ENCODE results near the gene PALD1.

PALD1 gene

DNA sequence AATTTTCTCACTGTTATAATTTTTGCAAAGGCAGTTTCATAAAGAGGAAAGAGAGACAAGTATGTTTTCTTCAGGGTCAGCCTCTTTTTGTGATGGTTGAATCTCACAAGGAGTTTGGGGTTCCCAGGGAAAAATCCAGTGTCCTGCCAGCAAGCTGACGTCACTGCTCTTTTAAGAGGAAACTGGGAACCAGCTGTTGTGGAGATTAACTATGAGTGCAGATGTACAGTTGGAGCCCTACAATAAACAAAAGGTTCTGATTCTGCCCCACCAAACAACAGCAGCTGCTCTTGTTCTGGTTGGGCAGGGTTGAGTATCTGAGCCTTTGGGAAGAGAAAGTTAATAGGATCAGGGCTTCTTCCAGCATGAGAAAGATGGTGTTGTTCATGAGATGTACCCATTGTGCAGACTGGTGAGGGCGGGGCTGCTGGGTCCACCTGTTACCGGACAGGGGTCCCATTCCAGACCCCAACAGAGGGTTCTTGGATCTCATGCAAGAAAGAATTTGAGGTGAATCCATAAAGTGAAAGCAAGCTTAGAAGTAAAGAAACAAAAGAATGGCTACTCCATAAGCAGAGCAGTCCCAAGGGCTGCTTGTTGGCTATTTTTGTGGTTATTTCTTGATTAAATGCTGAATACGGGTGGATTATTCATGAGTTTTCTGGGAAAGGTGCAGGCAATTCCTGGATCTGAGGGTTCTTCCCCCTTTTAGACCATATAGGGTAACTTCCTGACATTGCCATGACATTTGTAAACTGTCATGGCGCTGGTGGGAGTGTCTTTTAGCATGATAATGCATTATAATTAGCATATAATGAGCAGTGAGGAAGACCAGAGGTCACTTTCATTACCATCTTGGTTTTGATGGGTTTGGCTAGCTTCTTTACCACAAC is 111.4 kb downstream of the PALD1 start:
- DNase-seq (ENCODE audit: low read depth): no peak

DNA sequence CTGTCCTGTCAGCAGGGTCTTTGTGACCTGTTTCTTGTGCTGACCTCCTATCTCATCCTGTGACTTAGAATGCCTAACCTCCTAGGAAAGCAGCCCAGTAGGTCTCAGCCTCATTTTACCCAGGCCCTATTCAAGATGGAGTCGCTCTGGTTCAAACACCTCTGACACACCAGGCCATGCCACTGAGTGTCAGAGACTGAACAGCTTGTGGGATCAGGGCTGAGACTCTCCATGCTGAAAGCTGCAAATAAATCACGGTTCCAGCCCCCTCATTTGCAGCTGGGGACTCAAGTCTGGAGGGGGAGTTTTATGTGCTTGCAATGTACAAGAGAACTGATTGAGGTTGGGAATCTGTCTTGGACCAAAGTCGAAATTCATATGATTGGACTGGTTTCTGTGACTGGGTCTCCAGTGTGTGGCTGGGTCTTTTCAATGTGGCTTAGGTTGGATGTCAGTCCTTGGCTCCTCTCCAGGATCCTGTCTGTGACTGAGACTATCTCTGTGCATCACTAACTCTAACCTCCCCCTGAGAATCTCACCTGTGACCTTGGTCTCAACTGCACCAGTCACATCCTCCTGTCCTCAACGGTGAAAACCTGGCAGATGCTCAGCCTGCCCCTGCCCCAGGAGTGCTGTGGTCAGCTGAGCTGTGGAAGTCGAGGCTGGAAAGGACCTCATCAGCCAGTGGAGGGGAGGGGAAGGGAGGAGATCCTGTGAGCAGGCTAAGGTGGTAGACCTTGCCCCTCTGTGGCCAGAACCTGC is 112.3 kb downstream of the PALD1 start:
- DNase-seq (ENCODE audit: low read depth): no peak

DNA sequence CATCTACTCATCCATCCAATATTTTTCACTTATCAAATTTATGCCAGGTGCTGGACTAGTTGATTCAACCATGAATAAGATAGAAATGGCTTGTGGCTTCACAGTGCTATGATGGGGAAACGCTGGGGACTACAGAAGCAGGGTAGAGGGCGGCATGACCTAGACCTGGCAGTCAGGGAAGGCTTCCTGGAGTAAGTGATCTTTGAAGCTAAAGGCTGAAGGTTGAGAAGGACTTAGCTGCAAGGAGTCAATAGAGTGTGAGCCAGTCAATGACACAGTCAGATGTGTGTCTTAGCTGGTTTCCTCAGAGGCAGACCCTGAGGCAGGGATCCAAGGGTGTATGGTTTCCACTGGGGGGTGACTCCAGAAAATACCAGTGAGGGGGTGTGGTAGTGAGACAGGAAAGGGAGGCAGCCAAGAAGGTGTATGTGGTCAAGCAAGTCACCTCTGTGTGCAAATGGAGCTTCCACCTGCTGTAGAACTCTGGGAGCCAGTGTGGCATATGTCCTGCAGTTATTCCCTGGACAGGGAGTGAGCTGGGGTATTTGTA is 113.7 kb downstream of the PALD1 start:
- no peak for DNase-seq (ENCODE audit: low read depth)

DNA sequence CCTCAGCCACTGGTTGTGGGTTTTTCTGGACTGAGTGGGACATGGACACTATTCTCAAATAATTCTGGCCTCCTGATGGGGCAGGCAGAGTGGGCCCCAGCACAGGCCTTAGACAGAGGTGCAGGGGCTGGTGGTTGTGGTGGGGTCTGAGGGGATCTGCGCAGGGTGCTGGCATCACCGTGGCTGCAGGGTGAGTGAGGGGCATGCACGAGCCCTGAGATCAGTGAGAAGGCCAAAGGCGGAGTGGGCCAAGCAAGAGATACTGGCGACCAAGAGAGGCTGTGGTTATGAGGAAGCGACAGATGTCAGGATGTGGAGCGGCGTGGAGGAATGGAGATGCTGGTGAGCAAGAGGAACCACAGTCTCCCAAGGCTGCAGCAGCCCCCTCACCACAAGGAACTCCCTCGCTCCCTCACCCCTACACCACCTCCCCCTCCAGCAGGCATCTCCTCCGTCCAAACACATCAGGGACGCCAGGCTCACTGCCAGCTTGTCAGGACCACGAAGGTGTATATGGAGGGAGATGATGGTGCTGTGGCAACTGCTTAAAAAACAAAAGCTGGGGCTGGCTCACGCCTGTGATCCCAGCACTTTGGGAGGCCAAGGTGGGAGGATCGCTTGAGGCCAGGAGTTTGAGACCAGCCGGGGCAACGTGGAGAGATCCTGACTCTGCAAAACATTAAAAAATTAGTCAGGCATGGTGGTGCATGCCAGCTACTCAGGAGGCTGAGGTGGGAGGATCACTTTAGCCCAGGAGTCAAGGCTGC is 114.4 kb downstream of the PALD1 start:
- DNase-seq (ENCODE audit: low read depth): no peak

DNA sequence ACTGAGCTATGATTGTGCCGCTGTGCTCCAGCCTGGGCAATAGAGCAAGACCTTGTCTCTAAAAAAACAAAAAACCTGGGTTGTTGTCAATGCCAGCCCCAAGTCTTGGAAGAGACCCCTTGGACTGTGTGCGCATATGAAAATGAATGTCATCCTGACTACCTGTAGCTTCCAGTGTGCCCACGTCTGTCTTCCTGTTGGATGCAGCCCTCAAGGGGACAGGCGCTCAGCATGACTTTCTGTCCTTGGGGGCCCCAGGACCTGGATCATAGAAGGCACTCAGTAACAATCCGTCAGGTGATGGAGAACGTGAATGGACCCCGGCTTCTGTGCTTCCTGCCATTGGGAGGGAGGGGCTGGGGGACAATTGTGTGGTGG is 114.9 kb downstream of the PALD1 start:
- no peak for DNase-seq (ENCODE audit: low read depth)

DNA sequence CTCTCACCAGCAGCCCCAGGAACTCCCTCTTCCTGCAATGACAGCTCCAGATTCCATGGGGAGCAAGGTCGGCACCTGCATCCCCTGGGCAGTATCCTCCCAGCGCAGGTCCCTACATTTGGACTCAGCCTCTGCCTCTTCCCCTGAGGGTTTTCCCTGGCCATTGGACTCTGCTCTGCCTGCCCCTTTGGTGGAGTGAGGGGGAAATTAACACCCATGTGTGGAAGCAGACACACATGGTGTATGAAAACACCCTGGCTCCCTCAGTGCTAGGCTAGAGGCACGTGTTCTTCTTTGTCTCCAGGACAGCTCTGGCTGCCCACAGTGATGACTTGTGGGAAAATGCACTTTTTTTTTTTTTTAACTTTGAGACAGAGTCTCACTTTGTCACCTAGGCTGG is 115.6 kb downstream of the PALD1 start:
- DNase-seq (ENCODE audit: low read depth): no peak

DNA sequence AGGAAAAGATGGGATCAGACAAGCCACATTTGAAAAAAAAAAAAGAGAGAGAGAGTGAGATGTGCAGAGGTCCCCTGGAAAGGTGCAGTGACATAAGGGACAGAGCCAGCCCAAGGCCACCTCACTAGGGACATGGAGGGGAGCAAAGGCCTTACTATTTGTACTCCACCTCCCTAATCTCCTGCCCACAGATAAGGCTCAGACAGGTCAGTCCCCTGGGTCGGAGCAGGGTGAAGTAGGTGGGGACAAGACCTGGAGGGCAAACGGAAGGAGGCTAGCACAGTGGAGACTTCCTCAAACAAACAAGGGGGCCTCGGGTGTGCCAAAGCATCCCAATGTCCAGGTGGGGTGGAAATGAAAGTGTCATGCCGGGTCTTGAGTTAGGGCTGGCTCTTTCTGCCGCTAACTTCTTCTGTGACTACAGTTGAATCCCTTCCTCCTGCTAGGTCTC is 117.0 kb downstream of the PALD1 start:
- no peak for DNase-seq (ENCODE audit: low read depth)

DNA sequence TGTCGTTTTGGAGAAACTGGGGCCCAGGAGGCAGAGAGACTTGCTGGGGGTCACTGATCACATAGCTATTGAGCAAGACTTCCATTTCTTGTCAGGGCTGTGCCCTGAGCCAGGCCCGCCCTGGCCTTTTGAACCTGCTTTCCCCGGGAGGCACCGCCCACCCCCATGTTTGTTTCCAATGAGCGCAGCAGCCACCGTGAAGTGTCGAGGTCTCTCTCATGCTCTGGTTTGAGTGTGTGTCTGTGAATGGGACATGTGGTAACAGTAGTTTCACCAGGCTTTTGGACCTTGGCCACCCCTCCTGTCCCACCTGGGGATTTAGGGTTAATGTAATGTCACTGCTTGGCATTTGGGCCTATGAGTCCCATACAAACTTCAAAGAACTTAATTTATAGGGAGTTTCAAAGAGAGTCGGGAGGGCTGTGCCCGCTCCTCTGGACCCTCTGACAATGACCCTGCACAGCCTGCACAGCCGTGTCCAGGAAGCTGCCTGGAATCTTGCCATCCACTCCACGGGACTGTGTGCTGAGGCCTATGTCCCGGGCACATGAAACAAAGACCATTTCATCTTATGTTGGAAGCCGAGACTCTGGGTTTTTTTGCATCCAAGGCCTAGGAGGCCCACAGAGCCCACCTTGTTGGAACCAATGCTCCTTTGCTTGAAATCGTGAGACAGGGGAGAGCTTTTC is 117.7 kb downstream of the PALD1 start:
- no peak for DNase-seq (ENCODE audit: low read depth)

DNA sequence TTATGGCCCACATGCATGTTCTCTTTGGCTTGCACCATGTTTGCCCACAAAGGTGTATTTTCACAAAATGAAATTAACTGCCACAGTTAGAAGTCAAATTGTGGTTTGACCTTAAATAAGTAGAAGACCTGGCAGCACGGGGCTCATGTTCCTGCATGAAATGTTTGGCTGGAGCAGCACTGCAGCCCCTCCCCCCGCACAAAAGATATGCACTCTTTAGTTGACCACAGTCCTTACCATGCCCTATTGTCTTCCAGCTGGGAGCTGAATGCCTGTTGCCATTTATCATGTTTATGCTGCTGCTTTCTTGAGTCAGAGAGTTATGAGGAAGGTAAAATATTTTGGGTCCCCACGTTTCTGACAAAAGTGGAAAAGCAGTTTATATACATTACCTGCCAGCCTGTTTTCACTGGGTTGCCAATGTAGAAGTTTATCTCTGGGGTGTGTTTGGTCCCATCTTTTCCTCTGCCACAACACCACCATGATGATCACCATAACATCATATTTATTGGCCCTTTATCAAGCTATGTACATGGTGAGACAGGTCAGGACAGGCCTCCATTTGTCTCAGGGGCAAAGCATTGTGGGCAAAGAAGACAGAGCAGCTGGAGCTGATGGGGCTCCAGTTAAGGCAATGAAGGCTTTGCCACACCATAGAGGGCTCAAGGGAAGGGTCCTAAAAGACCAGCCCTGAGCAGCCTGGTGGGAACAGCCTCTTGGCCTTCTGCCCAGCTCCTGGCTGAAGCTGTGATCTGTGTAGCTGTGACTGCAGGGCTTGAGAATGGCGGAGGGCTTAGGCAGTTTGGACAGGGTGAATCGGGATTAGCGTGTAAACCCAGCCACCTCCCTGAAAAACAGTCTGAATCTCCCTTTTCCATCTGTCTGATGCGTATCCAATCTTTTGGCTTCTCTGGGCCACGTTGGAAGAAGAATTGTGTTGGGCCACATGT is 118.6 kb downstream of the PALD1 start:
- DNase-seq (ENCODE audit: low read depth): no peak

DNA sequence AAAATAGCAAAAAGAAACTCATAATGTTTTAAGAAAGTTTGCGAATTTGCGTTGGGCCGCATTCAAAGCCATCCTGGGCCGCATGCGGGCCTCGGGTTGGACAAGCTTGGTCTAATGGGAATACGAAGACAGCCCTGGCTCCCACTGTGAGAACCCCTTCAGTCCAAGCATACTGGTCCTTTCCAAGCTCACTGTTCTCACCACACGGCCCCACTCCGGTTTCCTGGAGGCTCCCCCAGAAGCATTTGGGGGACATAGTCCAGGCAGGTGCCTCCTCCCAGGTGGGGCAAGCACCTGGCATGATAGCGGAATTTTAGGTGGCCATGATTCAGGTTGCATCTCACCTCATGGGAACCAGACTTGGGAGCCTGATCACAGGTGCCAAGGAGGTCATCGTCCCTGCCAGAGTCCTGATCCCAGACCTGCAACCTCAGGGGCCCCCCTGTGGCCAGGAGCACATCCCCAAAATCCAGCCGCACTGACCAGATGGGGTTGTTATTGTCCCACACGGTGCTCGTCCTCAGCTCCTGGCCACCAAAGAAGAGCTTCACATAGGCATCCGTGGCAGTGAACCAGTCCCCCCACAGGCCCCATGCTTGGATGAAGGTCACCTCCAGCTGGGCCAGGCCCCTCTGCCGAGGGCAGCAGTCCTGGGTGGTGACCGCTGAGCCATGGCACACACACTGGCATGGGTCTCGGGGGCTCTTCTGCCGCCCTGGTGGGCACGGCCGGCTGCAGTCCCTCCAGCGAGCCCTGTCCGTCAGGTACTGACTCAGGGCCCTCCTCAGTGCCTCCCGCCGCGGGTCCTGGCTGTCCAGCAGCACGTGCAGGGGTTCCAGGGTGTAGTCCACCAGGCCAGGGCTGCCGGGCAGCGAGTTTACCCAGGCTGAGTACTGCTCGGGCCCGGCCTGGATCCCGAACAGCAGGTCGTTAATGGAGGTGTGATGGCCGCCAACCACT is 119.6 kb downstream of the PALD1 start:
- no peak for DNase-seq (ENCODE audit: low read depth)

DNA sequence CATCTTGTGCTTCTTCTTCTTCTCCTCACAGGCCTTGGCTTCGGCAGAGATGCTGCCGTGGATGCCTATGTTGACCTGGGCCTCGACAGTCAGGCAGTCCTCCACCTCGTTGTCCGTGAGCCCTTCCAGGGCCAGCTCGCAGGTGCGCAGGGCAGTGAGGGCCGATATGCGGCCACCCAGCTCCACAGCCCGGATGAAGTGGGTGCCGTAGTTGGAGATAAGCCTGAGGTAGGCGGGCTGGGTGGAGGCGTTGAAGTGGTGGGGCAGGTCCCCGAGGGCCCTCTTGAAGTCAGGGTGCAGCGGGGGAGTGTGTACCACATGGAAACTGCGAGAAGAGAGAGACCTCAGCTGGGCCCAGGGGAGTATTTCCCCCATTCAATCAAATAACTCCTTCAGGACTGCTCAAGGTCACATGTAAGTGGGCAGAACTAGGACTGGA is 120.3 kb downstream of the PALD1 start:
- no peak for DNase-seq (ENCODE audit: low read depth)

DNA sequence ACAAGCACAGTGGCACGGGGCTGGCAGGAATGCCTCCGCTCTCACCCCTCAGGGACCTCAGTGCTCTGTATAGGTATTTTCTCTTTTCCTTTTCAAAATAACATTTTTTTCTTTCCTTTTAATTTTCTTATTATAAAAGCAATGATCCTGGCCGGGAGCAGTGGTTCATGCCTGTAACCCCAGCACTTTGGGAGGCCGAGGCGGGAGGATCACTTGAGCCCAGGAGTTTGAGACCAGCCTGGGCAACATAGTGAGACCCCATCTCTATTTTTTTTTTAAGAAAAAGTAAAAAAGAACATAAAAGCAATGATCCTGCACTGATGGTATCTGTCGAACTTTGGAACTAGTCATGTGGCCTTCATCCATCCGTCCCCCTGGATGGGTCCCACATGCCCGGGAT is 120.8 kb downstream of the PALD1 start:
- DNase-seq (ENCODE audit: low read depth): no peak

DNA sequence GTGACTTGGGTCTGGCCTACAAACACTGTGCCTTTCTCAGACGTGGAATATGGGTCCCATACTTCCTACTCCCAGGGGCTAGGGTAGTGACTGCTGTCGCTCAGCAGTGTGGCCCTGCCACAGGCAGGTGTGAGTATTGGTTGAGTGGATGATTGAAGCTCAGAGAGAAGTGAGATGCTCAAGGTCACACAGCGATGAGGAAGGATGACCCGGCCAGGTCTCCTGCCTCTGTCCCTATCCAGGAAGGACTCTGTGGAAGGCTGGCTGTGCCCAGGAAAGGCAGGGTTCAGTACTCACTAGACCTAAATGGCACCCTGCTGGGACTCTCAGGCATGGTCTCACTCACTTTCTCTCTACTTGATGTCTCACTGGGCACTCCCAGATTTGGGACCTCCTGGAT is 121.2 kb downstream of the PALD1 start:
- no peak for DNase-seq (ENCODE audit: low read depth)

DNA sequence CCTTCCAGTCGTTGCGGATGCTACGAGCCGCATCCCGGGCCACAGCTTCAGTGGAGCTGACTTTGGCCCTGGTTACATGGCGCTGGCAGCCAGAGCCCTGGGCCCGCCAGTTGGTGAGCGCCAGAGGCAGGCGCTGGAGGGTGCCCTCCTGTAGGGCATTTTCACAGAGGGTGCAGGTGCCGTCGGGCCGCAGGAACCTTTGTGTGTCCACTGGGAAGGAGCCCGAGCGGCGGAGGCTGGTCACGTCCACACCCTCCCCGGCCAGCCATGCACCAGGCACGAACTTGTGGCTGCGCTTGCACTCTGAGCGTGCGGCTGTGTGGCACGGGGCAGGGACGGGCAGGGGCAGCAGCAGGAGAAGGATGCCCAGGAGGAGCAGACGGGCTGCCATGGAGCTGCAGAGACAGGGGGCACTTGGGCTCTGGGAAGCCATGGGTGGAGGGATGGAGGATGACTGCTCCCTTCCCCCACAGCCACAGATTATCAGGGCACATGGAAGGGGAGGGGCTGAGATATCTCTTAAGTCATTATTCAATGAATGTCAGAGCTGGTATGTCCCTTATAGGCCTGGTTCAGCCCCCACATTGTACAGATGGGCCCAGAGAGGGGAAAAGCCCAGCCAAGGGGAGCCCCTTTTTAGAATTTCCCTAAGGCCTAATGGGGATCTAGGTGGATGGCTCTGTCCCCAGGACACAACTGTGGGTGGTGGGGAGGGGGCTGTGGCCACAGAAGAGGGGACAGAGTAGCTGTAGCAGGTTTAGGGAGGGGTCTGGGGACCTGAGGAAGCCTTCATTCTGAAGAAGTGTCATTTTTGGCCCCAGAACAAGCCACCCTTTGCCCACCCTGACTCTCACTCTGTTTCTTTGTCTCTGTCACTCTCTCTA is 122.2 kb downstream of the PALD1 start:
- no peak for DNase-seq (ENCODE audit: low read depth)

DNA sequence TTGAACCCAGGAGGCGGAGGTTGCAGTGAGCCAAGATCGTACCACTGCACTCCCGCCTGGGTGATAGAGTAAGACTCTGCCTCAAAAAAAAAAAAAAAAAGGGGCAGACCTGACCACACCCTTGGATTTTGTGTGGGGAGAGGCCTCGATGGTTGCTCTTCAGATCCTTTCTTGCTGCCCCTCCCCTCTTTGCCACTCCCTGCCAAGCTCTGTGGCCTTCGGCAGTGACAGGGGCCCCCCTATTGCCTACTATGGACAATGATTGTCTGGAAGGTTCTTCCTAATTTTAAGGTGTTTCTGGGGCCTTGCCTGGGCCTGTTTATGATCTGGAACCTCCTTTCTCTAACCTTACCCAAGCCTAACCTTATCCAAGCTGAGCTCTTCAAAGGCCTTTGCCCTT is 123.2 kb downstream of the PALD1 start:
- no peak for DNase-seq (ENCODE audit: low read depth)

DNA sequence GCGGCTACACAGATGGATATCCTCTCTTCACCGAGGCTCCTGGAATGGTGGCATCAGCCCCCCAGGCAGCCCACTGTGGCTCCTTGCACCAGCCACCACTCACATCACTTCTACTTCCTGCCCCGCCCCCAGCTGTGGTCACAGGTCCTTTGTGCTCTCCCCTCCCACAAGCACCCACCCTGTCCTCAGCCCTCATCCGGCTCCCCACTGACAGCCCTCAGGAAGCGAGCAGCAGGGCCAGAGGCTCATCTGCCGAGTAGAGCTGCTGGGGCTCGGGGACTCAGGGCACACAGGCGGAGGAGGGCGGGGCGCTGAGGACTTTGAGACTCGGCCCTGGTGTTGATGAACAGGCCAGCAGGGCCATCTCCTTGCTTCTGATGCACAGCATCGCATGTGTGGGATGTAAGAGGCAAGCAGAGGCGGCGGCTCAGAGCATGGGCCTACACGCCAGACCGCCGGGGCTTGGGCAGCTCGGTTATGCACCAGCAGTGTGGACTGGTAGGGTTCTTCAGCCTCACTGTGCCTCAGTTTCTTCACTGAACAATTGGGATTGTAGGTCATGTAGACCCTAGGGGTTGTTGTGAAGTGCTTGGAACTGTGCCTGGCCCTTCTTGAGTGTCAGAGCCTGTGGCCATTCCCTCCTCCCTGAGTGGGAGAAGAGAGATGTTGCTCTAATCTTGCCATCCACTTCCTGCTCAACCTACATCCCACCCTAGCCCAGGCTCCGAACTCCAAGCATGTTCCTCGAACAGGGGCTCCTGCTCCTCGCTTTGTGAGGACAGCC is 124.3 kb downstream of the PALD1 start, which contains the start of gene PRF1:
PRF1 (minus strand) TSS at position 77 of the 784 bp plus-strand sequence. CDS start 1,839 bp downstream, outside the sequence.
- no peak for DNase-seq (ENCODE audit: low read depth)

DNA sequence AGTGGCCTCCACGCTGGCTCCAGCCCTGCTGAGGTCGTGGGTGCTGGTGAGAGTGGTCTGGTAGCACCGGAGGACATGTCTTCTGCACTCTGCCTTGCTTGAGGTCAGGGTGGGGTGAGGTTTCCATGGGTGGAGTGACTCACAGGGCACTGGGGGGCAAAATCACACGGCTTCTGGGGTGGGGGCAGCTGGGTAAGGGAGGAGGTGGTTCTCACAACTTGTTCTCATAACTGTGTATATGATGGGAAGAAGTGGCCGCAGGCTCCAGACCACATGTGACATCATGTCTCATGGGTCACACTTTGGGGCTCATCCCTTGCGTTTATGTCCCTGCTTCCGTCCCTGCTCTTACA is 124.9 kb downstream of the PALD1 start:
- DNase-seq (ENCODE audit: low read depth): no peak

Measured in HS-27A (cell line).